ENCODE data around the gene MED1.
A peak's percentile ranks its signal among the peaks of the same experiment; 100 is the strongest.
"Not testable (repeated sequence)": the region's sequence is repeated elsewhere in the genome, so short reads cannot be mapped to it uniquely, and the experiment has no call there.

The MED1 gene

GRCh38 chr17:39450847-39451581, at the start of gene MED1:
Gene MED1, minus strand, starts transcription at chr17:39451263. Its CDS starts 201 bp downstream, at chr17:39451062.
- DNase-seq = peak; percentile 98

- not testable (repeated sequence) for DNase-seq
Observed at GRCh38 chr17:39496921-39497320, 45.9 kb upstream of the MED1 start.

- no peak for DNase-seq
Observed at GRCh38 chr17:39487946-39488345, 36.9 kb upstream of the MED1 start.

- not testable (repeated sequence) for DNase-seq
Observed at GRCh38 chr17:39487490-39487889, 36.4 kb upstream of the MED1 start.

- no peak for DNase-seq
Observed at GRCh38 chr17:39486242-39486641, 35.2 kb upstream of the MED1 start.

GRCh38 chr17:39485555-39485954, 34.5 kb upstream of the MED1 start:
- DNase-seq = no peak

GRCh38 chr17:39484178-39484577, 33.1 kb upstream of the MED1 start:
- DNase-seq = no peak

- no peak for DNase-seq
Observed at GRCh38 chr17:39483506-39483905, 32.4 kb upstream of the MED1 start.

GRCh38 chr17:39479631-39480030, 28.6 kb upstream of the MED1 start:
- not testable (repeated sequence) for DNase-seq

GRCh38 chr17:39473310-39473709, 22.2 kb upstream of the MED1 start:
- no peak for DNase-seq

- DNase-seq = not testable (repeated sequence)
Observed at GRCh38 chr17:39468610-39469009, 17.5 kb upstream of the MED1 start.

GRCh38 chr17:39464639-39465181, 13.6 kb upstream of the MED1 start:
- not testable (repeated sequence) for DNase-seq

- peak; percentile 20 for DNase-seq
Observed at GRCh38 chr17:39462631-39463375, 11.7 kb upstream of the MED1 start.

GRCh38 chr17:39461926-39462569, 11.0 kb upstream of the MED1 start:
- no peak for DNase-seq

GRCh38 chr17:39461113-39461925, 10.3 kb upstream of the MED1 start, which contains the start of gene CDK12:
Gene CDK12, plus strand, starts transcription at chr17:39461486. Its CDS starts 586 bp downstream, at chr17:39462072.
- DNase-seq = peak; percentile 98

- no peak for DNase-seq
Observed at GRCh38 chr17:39455919-39456318, 4.9 kb upstream of the MED1 start.

- DNase-seq = no peak
Observed at GRCh38 chr17:39450051-39450450, 1.0 kb downstream of the MED1 start.

GRCh38 chr17:39447561-39447960, 3.5 kb downstream of the MED1 start:
- DNase-seq = no peak

GRCh38 chr17:39443326-39443725, 7.7 kb downstream of the MED1 start:
- no peak for DNase-seq

GRCh38 chr17:39439868-39440267, 11.2 kb downstream of the MED1 start:
- DNase-seq = not testable (repeated sequence)

- DNase-seq = no peak
Observed at GRCh38 chr17:39429600-39429999, 21.5 kb downstream of the MED1 start.

GRCh38 chr17:39416141-39416540, 34.9 kb downstream of the MED1 start:
- no peak for DNase-seq
